Right hindlimb (tissue), 1 donor: Measurements from ENCODE around the gene HNRNPK.

Experiments
- DNase-seq: peaks from one replicate; pipeline ENCODE4 v3.0.0-alpha.2; 2018

The HNRNPK gene

DNA sequence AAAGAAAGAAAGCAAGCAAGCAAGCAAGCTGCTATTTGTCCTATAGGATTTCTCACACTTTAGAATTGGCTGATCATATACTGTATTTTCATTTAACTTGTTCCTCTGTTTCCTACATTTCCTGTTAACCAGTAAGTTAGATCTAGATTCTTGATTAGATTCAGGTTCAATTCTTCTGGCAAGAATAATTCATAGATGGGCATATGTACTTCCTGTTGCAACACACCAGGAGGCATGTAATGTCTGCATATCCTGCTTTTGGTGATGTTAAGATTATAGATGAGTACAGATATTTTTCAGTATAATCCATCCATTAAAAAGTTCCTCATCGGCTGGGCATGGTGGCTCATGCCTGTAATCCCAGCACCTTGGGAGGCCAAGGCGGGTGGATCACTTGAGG, 48.0 kb downstream of the HNRNPK start:
- no peak for DNase-seq

DNA sequence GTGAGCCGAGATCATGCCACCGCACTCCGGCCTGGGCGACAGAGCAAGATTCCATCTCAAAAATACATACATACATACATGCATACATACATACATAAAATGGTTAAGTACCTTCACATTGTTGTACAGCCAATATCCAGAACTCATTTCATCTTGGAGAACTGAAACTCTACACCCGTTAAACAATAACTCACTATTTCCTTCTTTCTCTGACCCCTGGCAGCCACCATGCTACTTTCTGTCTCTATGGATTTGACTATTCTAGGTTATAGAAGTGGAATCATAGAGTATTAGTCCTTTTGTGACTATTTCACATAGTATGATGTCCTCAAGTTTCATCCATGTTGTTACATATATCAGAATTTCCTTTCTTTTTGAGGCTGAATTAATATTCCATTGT, 49.1 kb downstream of the HNRNPK start:
- DNase-seq, result no peak

DNA sequence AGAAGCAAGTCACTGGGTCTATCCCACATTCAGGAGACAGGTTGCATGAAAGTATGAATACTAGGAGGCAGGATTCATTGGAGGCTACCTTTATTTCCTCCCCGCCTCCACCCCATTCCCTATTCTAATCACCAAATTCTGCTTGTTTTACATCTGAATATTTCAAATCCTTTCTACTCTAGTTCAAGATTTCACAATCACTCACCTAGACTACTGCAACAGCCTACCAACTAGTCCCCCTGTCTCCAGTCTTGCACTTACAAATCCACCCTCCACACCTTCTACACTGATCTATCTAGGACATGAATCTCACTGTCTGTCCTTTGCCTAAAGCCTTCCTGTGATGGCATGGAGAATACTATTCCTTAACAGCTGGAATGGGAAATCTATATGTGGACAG, 52.4 kb downstream of the HNRNPK start:
- no peak for DNase-seq

DNA sequence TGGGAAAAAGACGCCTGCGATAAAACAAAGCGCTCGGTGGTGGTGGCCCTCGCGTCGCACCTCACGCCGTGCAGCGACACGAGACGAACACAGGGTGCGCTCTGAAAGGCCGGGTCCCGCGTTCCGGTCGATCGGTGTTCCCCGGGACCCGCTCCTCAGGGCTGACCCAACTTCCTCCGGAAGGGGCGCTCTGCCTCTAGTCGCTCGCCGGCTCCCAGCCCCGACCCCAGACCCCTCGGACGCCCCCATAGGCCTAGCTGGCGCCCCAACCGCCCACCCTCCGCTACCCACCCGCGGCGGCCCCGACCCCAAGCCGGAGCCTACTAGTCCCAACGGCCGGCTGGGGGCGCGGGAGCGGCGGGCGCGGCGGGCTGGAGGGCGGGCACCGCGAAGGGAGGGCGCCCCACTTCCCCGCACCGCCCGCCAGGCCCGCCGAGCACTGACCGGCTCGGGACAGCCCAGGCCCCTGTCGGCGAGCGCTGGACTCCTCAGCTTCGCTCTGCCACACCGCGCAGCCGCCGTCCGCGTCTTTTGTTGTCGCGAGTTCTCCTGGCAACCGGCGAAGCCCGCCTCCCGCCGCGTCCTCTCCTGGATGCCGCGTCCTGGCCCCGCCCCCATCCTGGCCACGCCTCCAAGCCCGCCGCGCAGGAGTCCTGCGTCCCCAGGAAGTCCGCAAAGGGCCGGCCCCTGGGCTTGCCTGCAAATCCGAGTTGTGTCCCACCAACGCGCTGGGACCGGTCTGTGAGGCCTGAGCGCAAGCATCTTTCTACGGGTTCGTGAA, 58.9 kb downstream of the HNRNPK start, which contains the start of gene KIF27:
Gene KIF27 (minus strand): TSS at position 506 of the 781 bp plus-strand sequence. CDS start 5,841 bp downstream, outside the sequence.
- DNase-seq, result peak; percentile 99

DNA sequence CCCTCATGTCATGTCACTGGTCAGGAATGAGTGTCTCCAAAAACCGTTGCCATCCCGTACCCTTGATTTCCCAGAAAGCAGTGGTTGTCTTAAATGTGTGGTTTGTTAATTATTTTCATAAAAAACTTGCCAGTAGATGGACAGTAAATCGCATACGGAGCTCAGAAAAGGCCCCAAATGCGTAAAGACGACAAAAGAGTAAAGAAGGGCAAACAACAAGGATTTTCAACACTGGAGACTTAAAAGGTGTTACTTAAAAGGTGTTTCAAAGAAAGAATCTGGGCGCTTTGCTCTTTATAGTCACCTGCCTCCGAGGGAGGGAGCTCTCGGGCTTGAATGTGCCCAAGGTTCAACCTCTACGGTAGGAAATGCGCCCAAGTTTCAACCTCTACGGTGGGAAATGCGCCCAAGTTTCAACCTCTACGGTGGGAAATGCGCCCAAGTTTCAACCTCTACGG, 59.5 kb downstream of the HNRNPK start:
- no peak for DNase-seq

DNA sequence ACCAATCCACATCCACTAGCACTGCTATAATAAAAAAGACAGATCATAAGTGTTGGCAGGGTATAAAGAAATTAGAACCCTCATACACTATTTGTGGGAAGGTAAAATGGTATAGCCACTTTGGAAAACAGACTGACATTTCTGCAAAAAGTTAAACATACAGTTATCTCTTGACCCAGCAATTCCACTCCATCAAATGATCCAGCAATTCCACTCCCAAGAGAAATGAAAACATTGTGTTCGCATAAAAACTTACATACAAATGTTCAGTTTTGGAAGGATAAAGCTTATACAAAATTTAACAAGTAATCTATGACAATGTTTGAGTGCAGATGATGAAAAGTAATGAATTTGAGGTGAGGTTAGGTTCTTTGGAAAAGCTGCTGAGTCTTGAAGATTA, 60.9 kb downstream of the HNRNPK start:
- DNase-seq, result no peak
